HG03521 (cell line): ENCODE data around the gene COQ7.

ENCODE experiments used
- ATAC-seq: cut with Tn5 transposase; IDR thresholded peaks from one replicate; pipeline ENCODE4 v1.9.1; 2021; ENCODE audit warnings: mild to moderate bottlenecking, moderate library complexity; ENCODE audit not compliant: unreplicated experiment

Gene COQ7

GRCh38 chr16:19067349-19068236, at the start of gene COQ7:
Gene COQ7 (plus strand): TSS chr16:19067614. CDS start chr16:19067665, 51 bp downstream.
- ATAC-seq = peak; percentile 86

DNA sequence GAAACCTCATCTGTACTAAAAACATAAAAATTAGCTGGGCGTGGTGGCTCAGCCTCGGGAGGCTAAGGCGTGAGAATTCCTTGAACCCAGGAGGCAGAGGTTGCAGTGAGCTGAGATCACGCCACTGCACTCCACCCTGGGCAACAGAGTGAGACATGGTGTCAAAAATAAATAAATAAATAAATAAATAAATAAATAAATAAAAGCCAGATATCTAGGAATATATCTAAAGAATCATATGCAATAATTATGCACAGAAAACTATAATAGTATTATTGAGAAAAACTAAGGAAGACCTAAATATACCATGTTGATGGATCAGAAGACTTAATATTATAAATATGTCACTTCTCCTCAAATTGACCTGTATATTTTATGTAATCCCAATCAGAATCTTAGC, 46.7 kb upstream of the COQ7 start:
- ATAC-seq = no peak

GRCh38 chr16:19021747-19022146, 45.7 kb upstream of the COQ7 start:
- ATAC-seq = no peak

- ATAC-seq = no peak
These were observed 40.0 kb upstream of the COQ7 start for GRCh38 chr16:19027416-19027815.

GRCh38 chr16:19029980-19030379, 37.4 kb upstream of the COQ7 start:
- ATAC-seq = no peak

DNA sequence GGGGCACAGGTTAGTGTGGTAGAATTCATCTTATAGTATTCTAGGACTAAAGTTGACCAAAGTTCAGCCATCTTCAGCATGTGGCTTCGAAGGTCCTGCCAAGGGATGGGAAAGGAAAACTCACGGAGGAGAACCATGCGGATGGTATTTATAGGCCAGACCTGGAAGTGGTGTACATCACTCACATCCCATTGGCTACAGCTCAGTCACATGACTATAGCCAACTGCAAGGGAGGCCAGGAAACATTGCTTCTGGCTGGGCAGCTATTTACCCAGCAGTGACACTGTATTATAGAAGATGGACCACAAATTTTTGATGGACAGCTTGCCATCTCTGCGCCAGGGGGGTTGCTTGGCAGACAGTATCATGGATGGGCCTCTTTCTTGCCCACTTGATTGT, 35.7 kb upstream of the COQ7 start:
- no peak for ATAC-seq

DNA sequence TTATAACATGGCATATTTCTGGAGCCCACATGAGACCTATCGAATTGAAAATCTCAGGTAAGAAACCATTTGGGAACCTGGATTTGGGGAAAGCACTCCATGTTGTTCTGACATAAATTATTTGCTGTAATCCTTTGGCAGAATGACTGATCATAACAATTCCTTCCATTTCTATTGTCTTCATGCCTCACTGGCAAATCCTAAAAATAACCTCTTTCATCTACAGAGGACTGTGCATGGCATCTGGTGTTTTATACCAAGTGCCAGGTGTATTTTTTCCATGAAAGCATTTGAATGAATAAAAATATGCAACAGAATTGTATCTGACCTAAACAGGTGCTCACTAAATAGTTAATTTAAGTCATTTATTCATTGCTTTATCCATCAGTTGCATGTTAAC, 33.7 kb upstream of the COQ7 start:
- ATAC-seq = no peak

DNA sequence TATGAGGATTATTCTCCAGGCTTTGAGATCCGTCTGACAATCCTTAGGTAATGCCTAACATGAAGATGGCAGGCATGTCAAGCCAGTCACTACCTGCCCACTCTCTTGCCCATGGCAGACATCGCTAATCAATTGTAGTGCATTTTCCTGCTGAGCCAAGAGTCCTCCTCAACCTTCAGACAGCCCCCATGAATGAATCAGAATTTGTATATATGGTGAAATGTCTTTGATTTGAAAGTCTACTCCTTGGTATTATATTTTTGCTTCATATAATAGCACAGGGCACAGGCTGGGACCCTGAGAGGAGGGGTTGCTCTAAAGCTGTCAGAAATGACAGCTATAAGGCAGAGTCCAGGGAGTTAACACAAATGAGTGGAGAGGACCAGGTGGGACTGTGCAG, 27.0 kb upstream of the COQ7 start:
- ATAC-seq = no peak

DNA sequence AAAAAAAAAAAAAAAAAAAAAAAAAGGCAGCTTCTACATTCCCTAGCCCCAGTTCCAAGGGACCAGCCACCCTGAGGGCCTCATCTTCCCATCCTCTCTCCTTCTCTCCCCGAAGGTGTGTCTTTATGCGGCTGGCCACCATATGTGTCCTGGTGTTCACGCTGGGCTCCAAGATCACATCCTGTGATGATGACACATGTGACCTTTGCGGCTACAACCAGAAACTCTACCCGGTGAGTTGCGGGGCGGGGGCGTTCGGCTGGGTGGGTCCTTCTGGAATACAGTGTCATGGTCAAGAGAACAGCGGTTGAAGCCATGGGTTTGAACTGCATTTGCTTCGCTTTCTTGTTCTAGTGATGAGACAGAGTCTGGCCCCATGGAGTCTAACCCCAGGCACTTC, 22.6 kb upstream of the COQ7 start:
- no peak for ATAC-seq

GRCh38 chr16:19046062-19046461, 21.4 kb upstream of the COQ7 start:
- no peak for ATAC-seq

DNA sequence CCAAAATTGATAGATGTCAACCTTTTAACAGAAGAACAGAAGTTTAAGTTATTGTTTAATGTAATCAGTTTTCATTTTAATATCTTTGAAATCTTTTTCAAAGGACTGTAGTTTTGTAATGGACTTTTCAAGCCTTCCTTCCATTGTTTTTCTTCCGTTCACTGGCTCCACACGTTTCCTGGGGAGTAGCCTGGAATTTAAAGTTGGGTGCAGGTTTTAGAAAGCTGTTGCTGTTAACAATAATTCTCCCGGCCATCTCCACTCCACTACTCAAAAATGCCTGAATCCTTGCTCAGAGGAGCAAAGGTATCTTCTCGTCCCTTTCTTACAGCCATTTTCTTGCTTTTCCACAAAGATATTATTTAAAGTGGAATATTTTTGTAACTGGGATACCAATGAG, 4.7 kb upstream of the COQ7 start:
- no peak for ATAC-seq

DNA sequence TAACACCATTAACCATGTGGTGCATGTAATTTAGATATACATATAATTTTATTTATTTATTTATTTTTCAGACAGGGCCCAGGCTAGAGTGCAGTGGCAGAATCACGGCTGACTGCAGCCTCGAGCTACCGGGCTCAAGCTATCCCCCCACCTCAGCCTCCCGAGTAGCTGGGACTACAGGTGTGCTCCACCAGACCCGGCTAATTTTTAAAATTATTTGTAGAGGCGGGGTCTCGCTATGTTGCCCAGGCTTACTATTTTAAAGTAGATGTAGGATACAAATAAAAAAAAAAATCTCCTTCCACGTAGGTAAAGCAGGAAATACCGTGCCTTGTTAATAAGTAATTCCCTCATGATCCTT, 446 bp upstream of the COQ7 start:
- no peak for ATAC-seq

- no peak for ATAC-seq
These were observed 912 bp downstream of the COQ7 start for GRCh38 chr16:19068237-19068815.

DNA sequence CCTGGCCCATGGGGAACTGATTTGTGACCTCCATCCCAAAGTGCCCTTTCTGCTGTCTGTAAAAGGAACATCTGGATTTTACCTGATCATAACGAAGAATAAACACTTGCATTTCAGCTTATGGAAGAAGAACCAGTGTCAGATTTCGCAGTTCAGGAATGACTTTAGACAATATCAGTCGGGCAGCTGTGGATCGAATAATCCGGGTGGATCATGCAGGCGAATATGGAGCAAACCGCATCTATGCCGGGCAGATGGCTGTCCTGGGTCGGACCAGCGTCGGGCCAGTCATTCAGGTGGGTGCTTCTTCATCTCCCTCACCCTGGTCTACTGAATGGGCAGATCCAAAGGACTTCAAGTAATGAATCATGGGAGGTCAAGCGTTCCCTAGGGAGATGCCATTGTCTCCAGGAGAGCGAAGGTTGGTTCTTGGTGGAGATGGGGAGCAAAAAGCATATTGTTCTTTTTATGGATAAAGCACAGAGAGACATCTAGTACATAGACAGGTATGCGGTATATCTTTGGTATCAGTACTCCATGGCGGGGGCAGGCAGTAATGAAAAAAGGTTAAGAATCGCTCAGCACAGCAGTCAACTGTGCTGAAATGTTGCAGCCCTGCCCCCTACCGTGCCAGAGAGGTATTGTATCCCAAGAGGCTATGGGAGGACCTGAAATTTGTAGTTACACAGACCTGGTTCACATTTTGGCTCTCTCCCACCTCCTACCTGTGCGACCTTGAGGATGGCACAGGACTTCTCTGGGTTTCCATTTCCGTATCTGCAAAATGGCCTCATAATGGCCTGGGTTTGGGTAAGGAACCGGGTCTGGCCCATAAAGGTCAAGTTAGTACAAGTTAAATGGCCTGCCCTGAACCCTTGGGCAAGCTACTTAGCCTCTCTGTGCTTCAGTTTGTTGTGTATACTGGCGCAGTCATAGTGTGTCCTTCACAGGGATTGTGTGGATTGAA, 4.7 kb downstream of the COQ7 start:
- ATAC-seq = no peak

DNA sequence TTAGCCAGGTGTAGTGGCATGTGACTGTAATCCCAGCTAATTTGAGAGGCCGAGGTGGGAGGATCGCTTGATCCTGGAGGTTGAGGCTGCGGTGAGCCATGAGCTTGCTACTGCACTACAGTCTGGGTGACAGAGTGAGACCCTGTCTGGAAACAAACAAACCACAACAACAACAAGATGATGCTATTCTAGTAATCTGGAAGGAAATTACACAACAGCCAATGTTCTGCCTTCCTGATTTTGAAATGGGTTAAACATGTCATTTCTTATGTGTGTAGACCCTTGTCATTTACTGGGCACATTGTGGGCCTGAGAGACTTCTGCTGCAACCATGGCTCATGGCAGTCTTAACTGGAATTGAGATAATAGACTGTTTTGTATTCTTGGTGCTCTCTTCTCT, 5.9 kb downstream of the COQ7 start:
- no peak for ATAC-seq

GRCh38 chr16:19073863-19074262, 6.4 kb downstream of the COQ7 start:
- ATAC-seq = no peak

- no peak for ATAC-seq
These were observed 8.1 kb downstream of the COQ7 start for GRCh38 chr16:19075511-19075910.

- no peak for ATAC-seq
These were observed 10.5 kb downstream of the COQ7 start for GRCh38 chr16:19077879-19078278.

DNA sequence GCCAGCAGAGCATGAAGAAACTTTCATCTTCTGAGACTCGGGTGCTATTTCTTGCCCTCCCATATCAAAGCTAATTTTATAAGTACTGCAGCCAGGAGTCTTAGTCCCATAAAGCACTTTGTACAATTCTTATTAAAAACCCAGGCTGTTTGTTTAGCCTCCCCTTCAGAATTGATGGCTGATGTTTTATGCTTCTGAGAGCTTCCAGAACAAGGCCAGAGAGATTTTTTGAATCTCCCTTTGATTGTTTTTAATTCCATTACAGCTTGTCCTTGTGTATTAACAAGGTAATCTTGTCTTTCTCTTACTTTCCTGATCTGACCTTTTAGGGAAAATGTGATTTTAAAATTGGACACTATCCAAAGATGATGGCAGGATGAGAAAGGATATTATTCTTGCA, 16.3 kb downstream of the COQ7 start:
- ATAC-seq = no peak

- no peak for ATAC-seq
These were observed 16.7 kb downstream of the COQ7 start for GRCh38 chr16:19084139-19084538.

DNA sequence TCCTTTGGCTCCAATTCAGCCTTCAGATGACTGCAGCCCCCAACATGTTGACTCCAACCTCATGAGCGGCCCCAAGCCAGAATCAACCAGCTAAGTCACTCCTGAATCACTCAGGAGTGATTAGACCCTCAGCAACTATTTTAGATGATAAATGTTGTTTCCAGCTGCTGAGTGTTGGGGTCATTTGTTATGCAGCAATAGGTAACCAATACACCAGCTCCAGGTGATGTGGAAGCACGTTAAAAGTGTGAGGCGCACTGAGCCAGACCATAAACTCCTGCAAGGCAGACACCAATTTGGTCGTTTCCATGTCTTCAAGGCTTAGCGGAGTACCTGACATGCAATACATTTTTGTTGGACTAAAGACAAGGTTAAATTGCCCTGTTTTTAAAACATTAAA, 17.5 kb downstream of the COQ7 start:
- no peak for ATAC-seq
